GM18519 (cell line): Measurements from ENCODE around the gene KRT31.
"Not testable (repeated sequence)": the region's sequence is repeated elsewhere in the genome, so short reads cannot be mapped to it uniquely, and the experiment has no call there.

ENCODE experiments used
- ATAC-seq: cut with Tn5 transposase; IDR thresholded peaks from one replicate; pipeline ENCODE4 v1.9.1; 2021; ENCODE audit warnings: mild to moderate bottlenecking, moderate library complexity; ENCODE audit not compliant: unreplicated experiment, low FRiP score

The KRT31 gene

DNA sequence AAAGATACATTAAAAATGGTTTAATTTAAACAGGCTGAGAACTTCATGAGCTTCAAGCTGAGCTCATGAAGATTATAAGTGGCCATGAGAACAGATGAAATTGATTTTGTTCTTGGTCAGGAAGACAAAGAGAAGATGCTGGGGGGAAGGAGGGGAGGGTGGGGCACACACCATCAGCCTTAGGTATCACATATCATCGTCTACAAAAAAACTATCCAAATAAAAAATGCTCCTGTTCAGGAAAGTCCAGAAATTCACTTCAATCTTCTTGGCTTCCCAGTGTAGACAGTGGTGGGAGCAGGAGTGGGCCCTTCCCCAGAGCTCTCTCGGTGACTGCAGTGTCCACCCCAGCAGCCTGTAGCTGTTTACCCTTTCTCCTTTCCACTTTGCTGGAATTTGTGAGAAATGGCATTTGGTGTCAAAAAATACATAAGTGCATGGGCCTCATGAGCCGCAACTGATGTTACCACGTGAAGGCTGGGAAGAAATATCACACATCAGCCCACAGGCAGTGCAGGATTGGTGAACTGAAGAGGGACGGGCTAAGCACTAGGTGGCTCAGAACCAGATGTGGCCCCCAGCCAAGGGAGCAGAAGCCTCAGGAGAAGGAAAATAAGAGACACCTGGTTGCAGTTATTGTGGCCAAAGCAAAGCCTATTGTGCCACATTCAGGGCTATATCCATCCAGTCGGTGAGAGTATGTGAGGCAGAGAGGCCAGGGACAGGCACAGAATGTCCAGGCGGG lies 20.9 kb upstream of the KRT31 start:
- ATAC-seq, result no peak

DNA sequence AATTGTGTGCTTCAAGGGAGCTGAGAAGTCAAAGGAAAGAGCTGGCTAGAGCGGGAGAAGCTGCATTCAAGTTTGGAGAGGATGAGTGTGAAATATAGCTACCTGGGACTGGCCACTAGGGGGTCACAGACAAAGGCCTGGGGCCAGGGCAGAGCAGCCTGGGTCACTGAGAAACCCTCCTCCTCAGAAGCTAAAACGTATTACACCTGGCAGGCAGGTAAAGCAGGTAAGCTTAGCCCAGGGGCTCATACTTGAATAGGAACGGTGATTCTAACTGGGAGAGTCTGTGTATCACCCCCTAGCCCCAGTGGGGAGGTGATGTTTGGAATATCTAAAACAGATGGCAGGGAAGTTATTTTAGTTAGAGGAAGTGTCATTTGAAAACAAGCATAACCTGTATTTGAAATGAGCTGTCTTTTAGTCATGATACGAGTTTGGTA lies 20.2 kb upstream of the KRT31 start:
- no peak for ATAC-seq

DNA sequence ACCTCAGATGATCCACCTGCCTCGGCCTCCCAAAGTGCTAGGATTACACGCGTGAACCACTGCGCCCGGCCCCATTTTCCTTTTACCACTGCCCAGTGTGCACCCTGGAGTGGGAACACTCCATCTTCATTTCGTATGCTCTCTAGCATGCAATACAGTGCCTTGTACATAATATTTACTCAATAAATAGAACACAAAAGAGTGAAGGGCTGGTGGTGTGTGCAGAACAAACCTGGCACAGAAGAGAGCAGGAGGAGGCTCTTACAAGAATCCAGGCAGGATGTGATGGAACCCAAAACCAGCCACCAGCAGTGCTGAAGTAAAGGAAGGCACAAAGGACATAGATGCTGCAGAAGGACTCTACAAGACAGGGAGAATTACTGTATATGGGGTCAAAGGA lies 19.7 kb upstream of the KRT31 start:
- ATAC-seq, result no peak

DNA sequence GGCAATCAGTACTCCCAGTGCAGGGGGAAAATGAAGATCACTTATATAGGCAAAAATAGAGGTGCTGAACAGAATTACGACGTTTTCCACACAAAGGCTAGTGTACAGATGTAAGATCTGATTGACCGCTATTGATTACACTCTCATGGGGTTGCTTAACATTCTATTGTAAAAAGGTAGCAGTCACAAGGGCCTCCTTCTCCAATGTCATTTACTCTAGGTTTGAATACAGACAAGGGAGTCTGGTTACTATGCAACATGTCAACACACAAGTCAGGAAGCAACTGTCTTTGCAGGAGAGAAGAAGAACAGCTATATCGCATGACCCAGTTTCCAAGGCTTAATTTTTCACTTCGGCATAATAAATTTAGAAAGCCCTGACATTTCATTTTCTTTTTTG lies 19.1 kb upstream of the KRT31 start:
- ATAC-seq, result no peak

DNA sequence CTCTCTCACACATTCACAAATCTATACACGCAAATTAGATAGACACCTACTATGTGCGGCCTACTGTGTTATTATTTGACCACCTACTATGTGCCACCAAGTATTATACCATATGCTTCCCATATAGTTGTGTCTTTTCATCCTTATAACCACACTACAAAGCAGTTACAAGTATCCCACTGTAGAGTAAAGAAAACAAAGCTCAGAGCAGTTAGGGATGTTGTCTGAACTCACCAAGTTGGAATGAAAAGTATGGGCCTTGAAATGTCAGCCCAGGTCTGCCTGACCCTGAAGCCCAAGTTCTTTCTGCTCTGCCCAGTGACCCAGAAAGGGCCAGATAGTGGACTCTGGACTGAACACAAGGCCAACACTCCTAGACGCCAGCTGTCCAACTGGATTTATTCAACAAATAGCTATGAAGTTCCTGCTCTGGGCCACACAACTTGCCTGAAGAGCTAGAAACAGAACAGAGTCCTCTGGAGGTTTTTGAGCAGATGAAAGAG lies 18.5 kb upstream of the KRT31 start:
- ATAC-seq, result no peak

DNA sequence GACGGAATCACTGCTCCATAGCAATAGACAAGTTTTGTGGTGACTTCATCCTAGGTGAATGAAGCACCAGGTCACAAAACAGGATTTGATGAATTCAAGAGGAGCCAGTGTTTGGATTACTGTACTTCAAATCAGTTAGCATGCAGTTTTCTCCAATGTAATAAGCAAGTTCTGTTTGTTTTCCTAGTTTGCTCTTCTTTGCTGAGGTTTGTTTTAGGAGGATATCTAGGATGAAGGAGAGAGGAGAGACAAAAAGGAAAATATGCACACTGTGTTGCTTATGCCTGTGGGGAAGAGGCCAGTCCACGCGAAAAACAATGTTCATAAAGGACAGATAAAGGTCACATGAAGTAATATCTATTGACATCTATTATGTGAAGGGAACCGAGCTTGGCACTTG lies 18.0 kb upstream of the KRT31 start:
- no peak for ATAC-seq

DNA sequence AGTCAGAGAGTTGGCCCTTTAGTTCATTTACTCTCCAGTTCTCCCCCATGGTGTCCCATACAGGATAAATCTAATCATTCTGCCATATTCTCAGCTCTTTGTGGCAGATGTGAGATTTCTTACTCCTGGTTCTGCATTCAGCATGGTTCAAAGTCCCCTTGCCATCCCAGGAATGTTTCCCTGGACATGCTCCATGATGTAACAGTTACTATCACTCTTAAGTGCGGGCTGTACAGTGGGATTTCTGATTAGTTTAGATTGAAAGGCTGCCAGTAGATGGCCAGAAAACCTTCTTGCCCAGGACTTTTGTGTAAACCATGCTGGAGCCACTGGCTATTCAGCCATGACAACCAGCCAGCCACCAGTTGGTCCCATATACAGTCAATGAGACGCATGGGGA lies 16.6 kb upstream of the KRT31 start:
- ATAC-seq, result no peak

DNA sequence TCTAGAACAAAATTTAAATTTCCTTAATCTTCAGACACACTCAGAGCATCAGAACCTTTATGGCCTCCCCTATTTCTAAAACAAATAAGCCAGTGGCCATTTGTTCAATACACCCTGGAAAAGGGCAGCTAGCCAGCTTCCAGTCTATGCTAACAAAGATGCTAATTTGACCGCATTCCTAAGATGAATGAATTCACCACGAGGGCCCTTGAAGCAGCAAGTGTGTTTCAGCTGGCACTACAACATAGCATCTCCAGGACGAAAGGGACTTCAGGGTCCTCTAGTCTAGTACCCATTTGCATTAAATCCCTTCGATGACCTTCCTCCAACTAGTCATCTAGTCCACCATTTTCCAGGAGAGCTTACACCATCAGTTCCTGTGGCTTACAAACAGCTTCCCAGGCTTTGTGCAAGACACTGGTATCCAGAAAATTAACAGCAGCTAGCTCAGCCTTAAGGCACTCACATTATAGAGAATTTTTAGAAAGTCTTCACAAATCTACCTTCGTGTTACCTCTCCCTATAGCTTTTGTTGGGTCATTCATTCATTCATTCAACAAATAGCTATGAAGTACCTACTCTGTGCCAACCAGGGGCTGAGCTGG lies 16.0 kb upstream of the KRT31 start:
- ATAC-seq, result no peak

DNA sequence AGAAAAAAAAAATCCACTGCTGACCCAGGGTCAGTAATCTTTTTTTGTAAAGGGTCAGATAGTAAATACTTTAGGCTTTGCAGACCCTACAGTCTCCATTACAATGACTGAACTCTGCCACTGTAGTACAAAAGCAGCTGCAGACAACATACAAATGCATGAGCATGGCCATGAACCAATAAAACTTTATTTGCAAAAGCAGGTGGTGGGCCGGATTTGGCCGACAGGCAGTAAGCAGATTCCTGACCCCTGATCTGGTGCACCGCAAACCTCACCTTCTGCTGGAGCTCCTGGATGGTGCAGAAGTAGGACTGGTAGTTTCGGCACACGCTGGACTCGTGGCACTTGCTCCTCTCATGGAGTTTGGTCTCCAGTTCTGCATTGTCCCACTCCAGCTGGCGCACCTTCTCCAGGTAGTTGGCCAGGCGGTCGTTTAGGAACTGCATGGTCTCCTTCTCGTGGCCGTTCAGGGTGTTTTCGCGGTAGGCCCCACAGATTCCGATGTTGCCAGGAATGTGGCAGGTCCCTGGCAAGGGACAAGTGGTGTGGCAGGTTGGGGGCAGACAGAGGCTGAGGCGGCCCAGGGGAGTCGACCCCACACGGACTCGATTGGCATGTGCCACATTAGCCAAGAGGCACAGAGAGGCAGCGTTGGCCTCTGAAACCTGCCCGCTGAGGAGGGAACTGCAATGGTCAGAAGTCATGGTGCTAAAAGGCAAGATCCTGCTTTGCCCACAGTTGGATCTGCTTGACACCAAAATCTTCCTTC lies 13.8 kb upstream of the KRT31 start:
- ATAC-seq, result no peak

DNA sequence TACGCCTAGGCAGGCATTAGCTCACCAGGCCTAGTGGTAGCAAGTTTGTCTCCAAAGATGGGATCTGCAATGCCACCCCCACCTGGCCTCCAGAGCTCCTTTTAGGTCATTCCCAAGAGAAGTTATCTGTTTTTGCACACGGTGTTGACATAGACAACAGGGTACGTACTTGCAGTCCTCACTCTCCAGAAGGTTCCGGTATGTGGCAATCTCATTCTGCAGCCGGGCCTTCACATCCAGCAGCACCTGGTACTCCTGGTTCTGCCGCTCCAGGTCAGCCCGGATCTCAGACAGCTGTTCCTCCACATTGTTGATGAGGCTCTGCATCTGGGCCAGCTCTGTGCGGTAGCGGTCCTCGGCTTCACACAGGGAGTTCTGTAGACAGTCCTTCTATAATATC lies 9.8 kb upstream of the KRT31 start:
- ATAC-seq, result no peak

DNA sequence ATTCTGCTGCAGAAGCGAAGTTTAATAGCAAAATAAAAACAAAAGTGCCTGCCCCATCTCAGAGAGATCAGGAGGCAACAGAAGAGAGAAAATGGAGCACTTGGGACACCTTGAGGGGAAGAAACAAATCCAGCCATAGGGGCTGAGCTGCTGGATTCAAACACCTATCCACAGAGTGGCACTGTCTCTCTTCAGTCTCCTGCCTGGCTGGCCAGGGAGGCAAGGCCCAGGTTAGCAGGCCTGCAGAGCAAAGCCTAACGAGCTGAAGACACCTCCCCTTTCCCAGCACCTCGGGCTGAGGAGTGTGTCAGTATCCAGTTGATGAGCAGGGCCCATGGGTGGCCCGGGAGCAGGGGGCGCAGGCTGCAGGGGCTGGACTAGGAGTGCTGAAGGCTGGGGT lies 8.8 kb upstream of the KRT31 start:
- ATAC-seq, result no peak

DNA sequence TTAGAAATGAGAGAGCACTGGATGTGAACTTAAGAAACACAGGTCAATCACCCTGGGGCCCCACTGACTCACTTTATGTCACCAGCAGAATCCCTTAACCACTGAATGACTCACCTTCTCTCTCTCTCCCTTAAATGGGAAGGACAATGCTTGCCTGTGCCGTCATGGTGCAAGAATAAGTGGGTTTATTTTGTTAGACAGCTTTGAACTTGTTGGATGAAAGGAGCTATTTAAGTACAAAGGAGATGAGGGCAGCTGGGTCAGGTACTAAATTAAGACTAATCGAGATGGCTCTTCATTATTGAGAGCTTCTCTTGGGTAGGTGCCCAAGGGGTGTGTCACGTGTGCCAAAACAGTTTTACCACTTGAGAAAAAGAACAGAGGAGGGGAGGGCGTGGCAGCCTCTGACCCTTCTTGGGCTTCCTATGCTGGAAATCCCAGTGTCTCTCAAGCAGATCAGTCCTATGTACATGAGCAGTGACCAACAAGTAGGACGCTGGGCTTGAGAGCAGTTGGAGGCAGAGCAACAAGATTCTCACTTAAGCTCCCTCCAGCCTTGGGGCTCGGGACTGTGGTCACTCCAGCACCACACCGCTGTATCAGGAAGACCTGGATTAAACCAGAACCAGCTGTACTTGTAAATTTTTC lies 6.7 kb upstream of the KRT31 start:
- ATAC-seq, result no peak

DNA sequence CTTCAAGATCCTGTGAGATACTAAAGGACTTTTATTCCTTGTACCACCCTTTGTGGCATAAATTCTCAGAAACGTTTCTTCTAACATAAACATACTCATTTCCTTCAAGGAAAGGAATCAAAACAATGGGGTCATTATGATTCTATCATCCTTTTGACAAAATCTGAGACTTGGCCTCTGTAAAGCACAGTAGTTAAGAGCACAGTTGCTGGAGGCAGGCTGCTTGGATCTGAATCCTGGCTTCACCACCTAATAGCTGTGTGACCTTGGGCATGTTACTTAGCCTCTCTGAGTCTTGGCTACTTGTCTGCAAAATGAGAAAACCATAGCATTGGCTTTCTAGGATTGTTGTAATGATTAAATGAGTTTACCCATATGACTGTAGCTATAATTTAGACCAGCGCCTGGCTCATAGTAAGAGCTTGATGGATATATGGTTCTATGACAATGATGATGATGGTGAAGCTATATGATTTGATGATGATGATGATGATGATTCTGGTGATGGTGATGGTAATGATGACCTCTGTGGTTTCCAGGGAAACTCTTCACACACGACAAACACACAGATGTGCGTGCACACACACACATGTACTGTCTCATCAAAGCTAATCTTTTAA lies 6.1 kb upstream of the KRT31 start:
- no peak for ATAC-seq

DNA sequence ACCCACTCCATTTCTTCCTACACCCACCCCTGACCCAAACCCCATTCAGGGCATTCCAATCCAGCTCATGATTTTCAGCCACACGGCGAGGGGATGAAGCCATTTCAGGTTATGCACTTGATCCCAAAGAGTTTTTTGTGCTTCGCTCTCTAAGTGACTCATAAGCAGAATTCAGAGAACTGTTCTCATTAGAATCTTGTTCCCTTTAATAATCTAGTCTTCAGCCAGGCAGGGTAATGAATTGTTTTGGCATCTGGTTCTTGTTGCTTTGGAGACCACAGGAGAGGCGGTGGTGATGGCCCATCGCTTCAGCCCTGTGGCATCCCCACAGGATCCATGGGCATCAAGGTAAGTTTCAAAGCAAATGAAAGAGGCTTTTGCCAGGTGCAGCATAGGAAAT lies 4.8 kb upstream of the KRT31 start:
- ATAC-seq, result no peak

DNA sequence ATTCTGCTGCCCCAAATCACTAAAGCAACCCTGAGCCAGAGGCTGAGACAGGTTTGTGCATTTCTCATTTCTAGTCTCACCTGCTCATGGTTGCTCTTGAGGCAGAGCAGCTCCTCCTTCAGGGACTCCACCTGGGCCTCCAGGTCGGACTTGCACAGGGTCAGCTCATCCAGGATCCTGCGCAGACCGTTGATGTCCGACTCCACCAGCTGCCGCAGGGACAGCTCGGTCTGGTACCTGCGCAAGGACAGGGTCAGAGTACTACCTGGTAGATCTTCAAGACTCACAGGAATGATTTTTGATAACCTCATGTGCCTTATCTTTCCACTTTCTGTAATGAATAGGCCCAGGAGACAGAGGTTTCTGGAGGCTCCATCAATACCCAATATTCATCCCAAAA lies 1.1 kb downstream of the KRT31 start:
- no peak for ATAC-seq

DNA sequence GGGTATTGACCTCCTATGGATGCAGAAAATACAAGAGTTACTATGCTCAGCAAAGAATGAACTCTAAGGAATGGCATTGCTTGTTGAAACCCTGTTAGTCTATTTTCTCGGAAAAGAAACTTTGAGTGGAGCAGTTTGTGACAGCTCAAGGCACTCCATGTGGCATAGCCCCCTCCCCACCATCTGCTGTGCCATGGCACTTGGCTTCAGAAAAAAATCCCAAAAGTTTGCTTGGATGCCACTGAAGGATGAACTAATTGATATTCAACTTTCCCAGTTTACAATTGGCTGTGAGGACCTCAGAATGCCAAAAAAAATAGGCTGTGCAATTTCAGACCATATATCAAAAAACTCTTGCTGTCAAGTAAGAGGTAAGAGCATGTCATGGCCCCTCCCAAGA lies 1.8 kb downstream of the KRT31 start:
- ATAC-seq, result no peak

DNA sequence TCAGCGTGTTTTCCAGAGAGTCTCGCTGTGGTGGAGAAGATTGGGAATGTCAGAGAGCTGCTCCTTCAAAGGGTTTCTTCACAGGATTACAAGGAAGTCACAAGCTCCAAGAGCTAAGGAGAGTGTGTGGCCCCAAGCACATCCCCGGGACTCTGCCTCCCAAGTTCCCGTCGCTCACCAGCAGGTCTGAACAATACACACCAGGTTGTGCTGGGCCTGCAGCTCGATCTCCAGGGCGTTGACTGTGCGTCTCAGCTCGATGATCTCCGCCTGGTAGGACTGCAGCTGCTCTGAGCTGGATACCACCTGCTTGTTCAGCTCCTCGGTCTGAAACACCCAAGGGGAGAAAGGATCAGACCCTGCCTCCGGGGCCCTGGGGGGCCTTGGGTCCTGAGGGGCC lies 2.4 kb downstream of the KRT31 start:
- not testable (repeated sequence) for ATAC-seq

DNA sequence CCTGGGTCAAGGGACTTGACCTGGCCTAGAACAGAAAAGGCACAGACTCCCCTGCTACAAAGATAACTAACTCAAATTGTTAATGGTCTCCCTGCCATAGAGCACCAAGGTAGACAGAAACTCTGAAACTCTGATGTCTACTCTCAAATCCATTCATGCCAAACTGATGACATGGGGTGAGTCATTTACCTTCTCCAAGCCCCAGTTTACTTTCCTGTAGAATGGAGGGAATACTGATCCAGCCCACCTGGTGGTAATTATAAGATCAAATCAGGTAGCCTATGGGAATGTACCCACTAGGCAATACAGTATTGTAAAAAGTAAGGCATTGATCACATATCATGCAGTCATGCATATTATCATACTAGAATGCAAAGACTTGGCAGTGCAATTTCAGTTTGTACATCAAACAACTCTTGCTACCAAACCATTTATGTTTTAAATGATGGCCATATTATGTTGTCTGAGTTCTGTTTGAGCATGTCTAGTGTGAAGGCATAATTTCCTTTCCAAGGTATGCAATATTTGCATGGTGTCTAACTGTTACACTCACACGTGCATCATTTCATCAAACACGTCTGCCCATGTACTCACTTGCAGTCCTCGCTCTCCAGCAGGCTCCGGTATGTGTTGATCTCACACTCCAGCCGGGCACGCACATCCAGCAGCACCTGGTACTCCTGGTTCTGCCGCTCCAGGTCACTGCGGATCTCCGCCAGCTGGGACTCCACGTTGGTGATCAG lies 3.0 kb downstream of the KRT31 start:
- no peak for ATAC-seq

DNA sequence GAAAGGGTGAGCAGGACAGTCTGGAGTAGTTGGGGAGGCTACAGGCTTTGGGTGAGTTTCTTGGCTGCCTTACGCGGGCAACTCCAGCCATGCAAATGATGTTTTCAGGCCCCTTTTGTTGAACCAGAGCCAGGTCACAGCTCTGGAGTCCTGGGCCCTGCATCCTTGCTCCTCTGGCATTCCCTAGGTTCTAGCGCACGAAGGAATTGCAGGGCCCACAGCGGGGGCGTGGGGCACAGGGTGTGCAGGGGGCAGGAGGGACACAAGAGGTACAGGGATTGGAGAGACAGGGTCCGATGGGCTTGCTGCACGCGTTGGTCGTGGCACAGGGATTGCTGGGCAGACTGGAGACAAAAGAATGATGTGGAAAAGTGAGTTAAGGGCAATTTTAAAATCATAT lies 3.6 kb downstream of the KRT31 start:
- ATAC-seq, result no peak

DNA sequence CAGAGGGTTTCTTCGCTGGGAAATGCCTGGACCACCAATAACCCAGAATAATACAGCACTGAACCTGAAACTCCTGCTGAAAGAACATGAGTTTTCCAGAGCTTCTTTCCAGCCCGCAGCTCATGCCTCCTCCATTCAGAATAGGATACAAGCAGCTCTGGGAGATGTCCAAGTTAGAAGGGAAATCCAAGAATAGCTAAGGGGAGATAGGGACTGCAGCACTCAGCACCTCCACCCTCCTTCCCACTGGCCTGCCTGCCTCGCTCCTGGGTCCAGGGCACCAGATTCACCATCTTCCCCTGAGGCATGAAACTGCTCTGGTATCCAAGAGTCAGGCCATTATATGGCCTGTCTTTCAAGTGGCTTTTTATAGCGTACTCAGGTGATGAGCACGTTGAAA lies 4.1 kb downstream of the KRT31 start:
- ATAC-seq, result no peak
